SU-DHL-6 (cell line): ENCODE measurements around the gene PRSS57.

Source experiments
- H2AFZ ChIP-seq: fragments of 200-600 bp; sonication (generic); 2 replicates; pipeline ENCODE4 v1.6.1; 2014; ENCODE audit warnings: low read depth, mild to moderate bottlenecking, moderate library complexity, mixed read lengths, antibody characterized with exemption, low read length; ENCODE audit not compliant: severe bottlenecking
- H3F3A ChIP-seq: fragments of 200-600 bp; shearing (Covaris generic); 2 replicates; pipeline ENCODE4 v1.6.0; 2016; ENCODE audit warnings: antibody characterized with exemption, mild to moderate bottlenecking; ENCODE audit not compliant: insufficient read depth
- H3K27ac ChIP-seq: fragments of 200-600 bp; sonication (generic); 2 replicates; pipeline ENCODE4 v1.5.1; 2016; ENCODE audit warnings: low read depth, mild to moderate bottlenecking, low read length, moderate library complexity, mixed read lengths
- H3K27me3 ChIP-seq: fragments of 200-600 bp; sonication (generic), shearing (Covaris generic); 2 replicates; pipeline ENCODE4 v1.6.0; 2014; ENCODE audit warnings: mild to moderate bottlenecking, low read length
- H3K36me3 ChIP-seq: fragments of 200-600 bp; sonication (generic); 2 replicates; pipeline ENCODE4 v1.6.1; 2014; ENCODE audit warnings: mild to moderate bottlenecking, low read length, mixed read lengths
- H3K4me2 ChIP-seq: fragments of 300-600, 200-600 bp; shearing (Covaris generic), sonication (generic); 2 replicates; pipeline ENCODE4 v1.6.0; 2014; ENCODE audit warnings: low read length, low read depth, mild to moderate bottlenecking; ENCODE audit not compliant: poor library complexity, severe bottlenecking
- H3K4me3 ChIP-seq: fragments of 200-600 bp; sonication (generic); 2 replicates; pipeline ENCODE4 v1.5.1; 2014; ENCODE audit warnings: antibody characterized with exemption, low read length, mild to moderate bottlenecking, mixed read lengths; ENCODE audit not compliant: insufficient read depth, poor library complexity, severe bottlenecking
- H3K79me2 ChIP-seq: fragments of 200-600 bp; sonication (generic); 2 replicates; pipeline ENCODE4 v1.6.1; 2014; ENCODE audit warnings: mild to moderate bottlenecking, low read length, moderate library complexity; ENCODE audit not compliant: insufficient read depth
- H3K9ac ChIP-seq: fragments of 200-600 bp; sonication (generic); 2 replicates; pipeline ENCODE4 v1.7.0; 2014; ENCODE audit warnings: mild to moderate bottlenecking, low read length
- H3K9me2 ChIP-seq: fragments of 200-600 bp; sonication (generic); replicated peaks from 2 replicates; pipeline ENCODE4 v1.6.1; 2014; ENCODE audit warnings: low read length; ENCODE audit not compliant: insufficient read depth
- H3K9me3 ChIP-seq: fragments of 200-600 bp; sonication (generic); 2 replicates; pipeline ENCODE4 v1.6.1; 2014; ENCODE audit warnings: low read length, mixed read lengths; ENCODE audit not compliant: insufficient read depth
- H4K20me1 ChIP-seq: fragments of 200-600 bp; sonication (generic); 2 replicates; pipeline ENCODE4 v1.6.1; 2014; ENCODE audit warnings: low read depth, mild to moderate bottlenecking, antibody characterized with exemption, low read length, moderate library complexity, mixed read lengths
- EZH2phosphoT487 ChIP-seq: fragments of 200-600 bp; sonication (generic), shearing (Covaris generic); conservative IDR thresholded peaks from 2 replicates; pipeline ENCODE4 v1.6.1; 2018; ENCODE audit warnings: mild to moderate bottlenecking, antibody characterized with exemption, low read length, moderate library complexity, mixed read lengths
- TF ChIP-seq, protein P1 (sequence below): fragments of 200-600 bp; sonication (generic); IDR thresholded peaks from one replicate; pipeline ENCODE4 v1.5.1; 2017; ENCODE audit warnings: antibody characterized with exemption, mild to moderate bottlenecking, low read length, moderate library complexity; ENCODE audit not compliant: insufficient read depth, poor library complexity, severe bottlenecking

The PRSS57 gene

DNA sequence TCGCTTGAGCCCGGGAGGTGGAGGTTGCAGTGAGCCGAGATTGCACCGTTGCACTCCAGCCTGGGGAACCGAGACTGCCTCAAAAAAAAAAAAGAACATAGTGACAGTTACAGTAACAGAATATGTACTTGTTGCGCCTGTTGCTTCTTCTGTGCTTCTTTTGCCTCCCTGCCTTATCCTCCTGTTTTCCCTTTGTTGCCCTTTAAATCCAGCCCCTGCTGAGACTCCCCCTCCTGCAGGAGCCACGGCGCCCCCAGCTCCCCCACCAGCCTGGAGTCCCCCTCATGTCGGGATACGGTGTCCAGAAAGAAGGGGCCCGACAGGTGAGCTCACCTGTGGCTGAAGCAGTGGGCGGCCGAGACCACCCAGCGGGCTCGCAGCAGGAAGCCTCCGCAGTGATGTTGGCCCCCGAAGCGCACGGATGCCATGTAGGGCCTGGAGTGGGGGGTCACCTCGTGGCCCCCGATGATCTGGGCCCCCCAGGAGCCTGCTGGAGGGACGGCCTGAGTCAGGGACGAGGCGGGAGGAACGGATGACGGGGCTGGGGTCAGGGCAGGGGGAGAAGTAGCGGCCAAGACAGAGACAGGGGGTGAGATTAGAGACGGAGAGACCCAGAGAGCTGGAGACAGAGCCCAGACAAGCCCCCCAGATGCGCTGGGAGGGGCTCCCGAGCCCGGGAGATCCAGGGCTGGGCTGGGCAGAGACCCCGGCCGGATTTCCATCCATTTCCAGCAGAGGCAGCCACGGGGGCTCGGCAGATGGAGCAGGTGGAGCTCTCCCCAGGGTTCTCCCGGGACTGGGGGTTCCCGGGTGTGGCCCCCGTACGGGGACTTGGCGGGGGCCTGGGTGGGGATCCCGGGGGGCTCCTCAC is 536 bp downstream of the PRSS57 start:
- no peak overlapping the region for H3K27ac ChIP-seq
- H2AFZ ChIP-seq, result no peak overlapping the region
- no peak overlapping the region for H3K4me3 ChIP-seq
- no peaks in the 10 kb centered on the region for H3K9me2 ChIP-seq
- H3K4me2 ChIP-seq, result no peak overlapping the region
- H3F3A ChIP-seq, result no peaks in the 10 kb centered on the region
- H3K9me3 ChIP-seq, result no peaks in the 10 kb centered on the region
- no peaks in the 10 kb centered on the region for H4K20me1 ChIP-seq
- no peaks in the 10 kb centered on the region for H3K79me2 ChIP-seq
- no peak overlapping the region for H3K9ac ChIP-seq
- no peak for TF ChIP-seq EZH2phosphoT487
- TF ChIP-seq, protein P1, sequence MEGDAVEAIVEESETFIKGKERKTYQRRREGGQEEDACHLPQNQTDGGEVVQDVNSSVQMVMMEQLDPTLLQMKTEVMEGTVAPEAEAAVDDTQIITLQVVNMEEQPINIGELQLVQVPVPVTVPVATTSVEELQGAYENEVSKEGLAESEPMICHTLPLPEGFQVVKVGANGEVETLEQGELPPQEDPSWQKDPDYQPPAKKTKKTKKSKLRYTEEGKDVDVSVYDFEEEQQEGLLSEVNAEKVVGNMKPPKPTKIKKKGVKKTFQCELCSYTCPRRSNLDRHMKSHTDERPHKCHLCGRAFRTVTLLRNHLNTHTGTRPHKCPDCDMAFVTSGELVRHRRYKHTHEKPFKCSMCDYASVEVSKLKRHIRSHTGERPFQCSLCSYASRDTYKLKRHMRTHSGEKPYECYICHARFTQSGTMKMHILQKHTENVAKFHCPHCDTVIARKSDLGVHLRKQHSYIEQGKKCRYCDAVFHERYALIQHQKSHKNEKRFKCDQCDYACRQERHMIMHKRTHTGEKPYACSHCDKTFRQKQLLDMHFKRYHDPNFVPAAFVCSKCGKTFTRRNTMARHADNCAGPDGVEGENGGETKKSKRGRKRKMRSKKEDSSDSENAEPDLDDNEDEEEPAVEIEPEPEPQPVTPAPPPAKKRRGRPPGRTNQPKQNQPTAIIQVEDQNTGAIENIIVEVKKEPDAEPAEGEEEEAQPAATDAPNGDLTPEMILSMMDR, result no peak
- H3K27me3 ChIP-seq, result no peaks in the 10 kb centered on the region
- no peaks in the 10 kb centered on the region for H3K36me3 ChIP-seq

DNA sequence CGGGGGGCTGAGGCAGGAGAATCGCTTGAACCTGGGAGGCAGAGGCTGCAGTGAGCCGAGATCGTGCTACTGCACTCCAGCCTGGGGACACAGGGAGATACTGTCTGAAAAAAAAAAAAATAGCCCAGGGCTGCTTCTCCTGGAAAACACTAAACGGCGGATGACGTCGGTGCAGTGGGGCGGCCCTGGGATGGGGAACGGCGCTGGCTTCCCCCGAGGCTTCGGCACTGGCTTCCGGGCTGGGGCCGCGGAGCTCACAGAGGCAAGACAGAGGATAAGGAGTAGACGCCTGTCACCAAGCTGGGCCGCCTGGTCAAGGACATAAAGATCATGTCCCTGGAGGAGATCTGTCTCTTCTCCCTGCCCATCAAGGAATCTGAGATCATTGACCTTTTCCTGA is 5.0 kb downstream of the PRSS57 start:
- Histone ChIP-seq H3F3A (no peaks in the 10 kb centered on the region), H3K27ac (no peak overlapping the region), H3K9ac (no peak overlapping the region), H4K20me1 (no peaks in the 10 kb centered on the region), H3K4me3 (no peak overlapping the region), H3K36me3 (no peaks in the 10 kb centered on the region), H2AFZ (no peak overlapping the region), H3K27me3 (no peaks in the 10 kb centered on the region), H3K9me3 (no peaks in the 10 kb centered on the region), H3K9me2 (no peaks in the 10 kb centered on the region), H3K79me2 (no peaks in the 10 kb centered on the region), H3K4me2 (no peak overlapping the region)
- TF ChIP-seq, protein P1, result no peak
- TF ChIP-seq EZH2phosphoT487, result no peak

DNA sequence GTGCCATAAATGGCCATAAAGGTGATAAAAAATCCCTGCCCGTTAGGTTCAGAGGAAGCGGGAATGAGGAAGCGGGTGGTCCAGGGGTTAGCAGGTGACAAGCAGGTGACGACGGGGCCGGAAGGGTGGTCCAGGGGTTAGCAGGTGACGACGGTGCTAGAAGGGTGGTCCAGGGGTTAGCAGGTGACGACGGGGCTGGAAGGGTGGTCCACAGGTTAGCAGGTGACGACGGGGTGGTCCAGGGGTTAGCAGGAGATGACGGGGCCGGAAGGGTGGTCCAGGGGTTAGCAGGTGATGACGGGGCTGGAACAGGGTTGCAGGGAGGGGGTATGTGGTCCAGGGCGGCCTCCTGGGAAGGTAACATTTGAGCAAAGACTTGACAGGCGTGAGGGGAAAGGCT is 6.3 kb downstream of the PRSS57 start:
- no peak overlapping the region for H3K9ac ChIP-seq
- no peak for TF ChIP-seq EZH2phosphoT487
- TF ChIP-seq, protein P1, result no peak
- no peak overlapping the region for H3K4me3 ChIP-seq
- no peaks in the 10 kb centered on the region for H3K9me2 ChIP-seq
- no peaks in the 10 kb centered on the region for H3K27me3 ChIP-seq
- H3K9me3 ChIP-seq, result no peaks in the 10 kb centered on the region
- no peaks in the 10 kb centered on the region for H3F3A ChIP-seq
- no peaks in the 10 kb centered on the region for H4K20me1 ChIP-seq
- H3K27ac ChIP-seq, result no peak overlapping the region
- H3K36me3 ChIP-seq, result no peaks in the 10 kb centered on the region
- no peak overlapping the region for H3K4me2 ChIP-seq
- H3K79me2 ChIP-seq, result no peaks in the 10 kb centered on the region
- H2AFZ ChIP-seq, result no peak overlapping the region
